GM21381 (cell line): ENCODE measurements around the gene KNCN.

Source experiments
- ATAC-seq: cut with Tn5 transposase; IDR thresholded peaks from one replicate; pipeline ENCODE4 v1.9.1; 2021; ENCODE audit warnings: mild to moderate bottlenecking, moderate library complexity; ENCODE audit not compliant: unreplicated experiment

The KNCN gene

GRCh38 chr1:46525253-46525983 lies 26.0 kb downstream of the KNCN start:
- no peak for ATAC-seq

GRCh38 chr1:46524843-46525242 lies 26.6 kb downstream of the KNCN start:
- ATAC-seq = no peak

GRCh38 chr1:46523496-46524353 lies 27.7 kb downstream of the KNCN start:
- no peak for ATAC-seq

- no peak for ATAC-seq
These were observed 28.5 kb downstream of the KNCN start for GRCh38 chr1:46522969-46523320.

GRCh38 chr1:46522184-46522968 lies 29.1 kb downstream of the KNCN start:
- ATAC-seq = peak; percentile 60

GRCh38 chr1:46521414-46521813 lies 30.0 kb downstream of the KNCN start:
- ATAC-seq = no peak

- ATAC-seq = no peak
These were observed 31.2 kb downstream of the KNCN start for GRCh38 chr1:46520063-46520911.

- no peak for ATAC-seq
These were observed 32.2 kb downstream of the KNCN start for GRCh38 chr1:46519209-46519608.

- ATAC-seq = no peak
These were observed 33.4 kb downstream of the KNCN start for GRCh38 chr1:46517932-46518498.

GRCh38 chr1:46517010-46517600 lies 34.3 kb downstream of the KNCN start:
- no peak for ATAC-seq

GRCh38 chr1:46516200-46516950 lies 35.1 kb downstream of the KNCN start:
- no peak for ATAC-seq

- ATAC-seq = no peak
These were observed 35.9 kb downstream of the KNCN start for GRCh38 chr1:46515576-46515975.

- no peak for ATAC-seq
These were observed 37.9 kb downstream of the KNCN start for GRCh38 chr1:46513536-46513935.

- ATAC-seq = no peak
These were observed 38.7 kb downstream of the KNCN start for GRCh38 chr1:46512792-46513190.

- ATAC-seq = no peak
These were observed 39.2 kb downstream of the KNCN start for GRCh38 chr1:46512135-46512791.

GRCh38 chr1:46510998-46511365 lies 40.5 kb downstream of the KNCN start:
- no peak for ATAC-seq

GRCh38 chr1:46510341-46510997 lies 41.0 kb downstream of the KNCN start:
- ATAC-seq = no peak

- no peak for ATAC-seq
These were observed 42.7 kb downstream of the KNCN start for GRCh38 chr1:46508757-46509156.
